ENCODE data around the gene IFITM5. TPM values are rescaled to one million over a fixed set of nuclear protein-coding genes. Genes with fewer than 3 reads are reported as not detected.

The IFITM5 gene
- total and polyA plus RNA-seq, 8 donors = 0.73 TPM; not detected in 7

GRCh38 chr11:279966-280705, 19.2 kb downstream of the IFITM5 start:
- 2 to 10% (median 3%) methylated on average over 7 to 85 of the region's 85 CpGs for WGBS, 5 donors

GRCh38 chr11:279040-279965, 20.0 kb downstream of the IFITM5 start:
- peaks cover 19 to 39% (median 31%) of the 10 kb centered on the region in 4 donors for H3K4me1 ChIP-seq
- peaks cover 36 to 69% (median 60%) of the 10 kb centered on the region in 3 donors for H3K27me3 ChIP-seq
- intact Hi-C loops (cut with DNase I; ENCODE audit: low total_unique reads) = no loop called here
- H3K36me3 ChIP-seq = no peaks in the 10 kb centered on the region
- no peak for TF ChIP-seq CTCF (IDR thresholded peaks at IDR 0.05)
- TF ChIP-seq POLR2AphosphoS5 (IDR thresholded peaks at IDR 0.05) = peak in 1 of 3 donors; percentile 61
- no peak for DNase-seq
- H3K27ac ChIP-seq = peak overlapping the region in 2 of 5 donors; percentile 23 to 59
- no peaks in the 10 kb centered on the region for H3K9me3 ChIP-seq
- peak overlapping the region; percentile 17 to 47 (median 42) for H3K4me3 ChIP-seq
- WGBS, 5 donors = 11 to 26% (median 17%) methylated on average over 17 to 97 of the region's 97 CpGs

More at GRCh38 chr11:279966-280705, 19.2 kb downstream of the IFITM5 start:
- TF ChIP-seq EP300 (IDR thresholded peaks at IDR 0.05) = no peak
- TF ChIP-seq POLR2A (IDR thresholded peaks at IDR 0.05) = no peak
- no peak for TF ChIP-seq CTCF (IDR thresholded peaks at IDR 0.05)
- TF ChIP-seq POLR2AphosphoS5 (IDR thresholded peaks at IDR 0.05) = no peak
- Histone ChIP-seq H3K36me3 (no peaks in the 10 kb centered on the region), H3K9me3 (no peaks in the 10 kb centered on the region), H3K27ac (peak overlapping the region in 2 of 5 donors; percentile 23 to 59), H3K27me3 (peaks cover 36 to 77% (median 65%) of the 10 kb centered on the region in 3 donors), H3K4me1 (peaks cover 19 to 39% (median 31%) of the 10 kb centered on the region in 4 donors), H3K4me3 (peak overlapping the region; percentile 17 to 47 (median 42))
- DNase-seq = peak in 1 of 2 donors; percentile 59
- intact Hi-C loops (cut with DNase I; ENCODE audit: low total_unique reads) = no loop called here

GRCh38 chr11:278001-278951, 21.1 kb downstream of the IFITM5 start, which contains the start of gene NLRP6:
Gene NLRP6, plus strand, starts transcription at chr11:278407. Its CDS starts 163 bp downstream, at chr11:278570.
- no peaks in the 10 kb centered on the region for H3K36me3 ChIP-seq
- peaks cover 19 to 39% (median 31%) of the 10 kb centered on the region in 4 donors for H3K4me1 ChIP-seq
- no peak for DNase-seq
- intact Hi-C loops (cut with DNase I; ENCODE audit: low total_unique reads) = no loop called here
- TF ChIP-seq EP300 (IDR thresholded peaks at IDR 0.05) = no peak
- no peak for TF ChIP-seq CTCF (IDR thresholded peaks at IDR 0.05)
- TF ChIP-seq POLR2A (IDR thresholded peaks at IDR 0.05) = no peak
- TF ChIP-seq POLR2AphosphoS5 (IDR thresholded peaks at IDR 0.05) = no peak
- WGBS, 5 donors = 57 to 70% (median 62%) methylated on average over 21 of the region's 21 CpGs
- peak within 1 kb of the TSS in 3 of 4 donors; percentile 37 to 47 (median 46) for H3K4me3 ChIP-seq
- H3K27me3 ChIP-seq = peaks cover 36 to 59% (median 53%) of the 10 kb centered on the region in 3 donors
- H3K9me3 ChIP-seq = no peaks in the 10 kb centered on the region
- H3K27ac ChIP-seq = peak within 1 kb of the TSS in 2 of 5 donors; percentile 23 to 59
